Vagina (tissue), 2 donors: ENCODE data around the gene LPAR1. TPM values are rescaled to one million over a fixed set of nuclear protein-coding genes. Genes with fewer than 3 reads are reported as not detected.

Source experiments
- DNase-seq, 2 donors: peaks; one replicate each; pipeline ENCODE4 v3.0.0-alpha.2; 2017; ENCODE audit errors: extremely low spot score in 2 of 2
- H3K27ac ChIP-seq: fragments of 200-600 bp; sonication (generic); one replicate; pipeline ENCODE4 v1.5.1; 2019
- H3K27me3 ChIP-seq: fragments of 200-600 bp; sonication (generic); one replicate; pipeline ENCODE4 v1.5.1; 2019
- H3K36me3 ChIP-seq, 2 donors: fragments of 200-600 bp; sonication (generic); one replicate each; pipeline ENCODE4 v1.5.1; 2017 to 2019
- H3K4me1 ChIP-seq: fragments of 200-600 bp; sonication (generic); one replicate; pipeline ENCODE4 v1.5.1; 2019
- H3K4me3 ChIP-seq, 2 donors: fragments of 200-600 bp; sonication (generic); 1 replicate in 1 of 2; 2 replicates in 1 of 2; pipeline ENCODE4 v1.5.1; 2016 to 2019
- H3K9me3 ChIP-seq: fragments of 200-600 bp; sonication (generic); one replicate; pipeline ENCODE4 v1.5.1; 2019
- POLR2A ChIP-seq, 2 donors: fragments of 450-650 bp; IDR thresholded peaks; one replicate each; pipeline ENCODE4 v1.6.1; 2017; ENCODE audit warnings: antibody characterized with exemption in 2 of 2, mild to moderate bottlenecking in 2 of 2, moderate library complexity in 2 of 2
- POLR2AphosphoS5 ChIP-seq, 2 donors: sonication (generic); formaldehyde crosslinking; IDR thresholded peaks; one replicate each; pipeline ENCODE4 v1.9.0; 2017; ENCODE audit warnings: antibody characterized with exemption in 2 of 2, mild to moderate bottlenecking in 2 of 2, low read depth in 1 of 2; ENCODE audit not compliant: insufficient read depth in 1 of 2
- intact Hi-C: fragments of 100-400 bp; cut with DNase I; formaldehyde crosslinking; loops from one replicate; pipeline ENCODE4 v1.15.1; 2023
- total RNA-seq: library from RNA; depleted of rRNA; stranded (reverse); fragments of >200 nt; gene quantifications from one replicate; pipeline ENCODE4 v1.2.3, GENCODE V29; 2016
- TF ChIP-seq, protein P1 (sequence below), 3 experiments: fragments of 450-650 bp in 2 of 3; fragments of 200-600 bp in 1 of 3; sonication (generic) in 1 of 3; IDR thresholded peaks; one replicate each; pipeline ENCODE4 v1.5.1; 2017 to 2019; ENCODE audit warnings: antibody characterized with exemption in 3 of 3, mild to moderate bottlenecking in 2 of 3, moderate library complexity in 2 of 3

LPAR1 gene
- total RNA-seq, 1 donor from 2014 or later, result 83.0 TPM

DNA sequence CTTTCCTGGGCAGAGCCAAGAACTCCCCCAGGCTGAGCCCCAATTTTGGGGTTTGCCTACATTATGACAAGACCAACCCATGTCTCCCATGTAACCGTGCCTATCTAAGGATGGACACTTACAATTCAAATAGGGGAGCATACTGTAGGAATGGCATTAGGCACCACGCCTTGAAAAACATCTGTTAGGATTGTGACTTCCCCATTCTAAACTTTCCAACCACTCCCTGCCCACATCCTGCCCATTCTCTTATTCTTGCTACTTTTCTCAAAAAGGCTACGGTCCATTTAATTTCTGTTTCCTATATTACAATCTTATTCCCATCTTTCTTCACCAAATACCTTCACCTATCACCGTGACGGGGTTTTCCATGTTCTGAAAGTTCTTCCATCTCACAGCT, 99.2 kb downstream of the LPAR1 start:
- Histone ChIP-seq H3K4me3 (no peak overlapping the region), H3K27ac (no peak overlapping the region), H3K9me3 (no peaks in the 10 kb centered on the region), H3K27me3 (no peaks in the 10 kb centered on the region), H3K4me1 (peaks cover 45% of the 10 kb centered on the region), H3K36me3 (peaks cover 0 to 8% of the 10 kb centered on the region in 2 donors)
- intact Hi-C loops, result no loop called here
- TF ChIP-seq, protein P1, sequence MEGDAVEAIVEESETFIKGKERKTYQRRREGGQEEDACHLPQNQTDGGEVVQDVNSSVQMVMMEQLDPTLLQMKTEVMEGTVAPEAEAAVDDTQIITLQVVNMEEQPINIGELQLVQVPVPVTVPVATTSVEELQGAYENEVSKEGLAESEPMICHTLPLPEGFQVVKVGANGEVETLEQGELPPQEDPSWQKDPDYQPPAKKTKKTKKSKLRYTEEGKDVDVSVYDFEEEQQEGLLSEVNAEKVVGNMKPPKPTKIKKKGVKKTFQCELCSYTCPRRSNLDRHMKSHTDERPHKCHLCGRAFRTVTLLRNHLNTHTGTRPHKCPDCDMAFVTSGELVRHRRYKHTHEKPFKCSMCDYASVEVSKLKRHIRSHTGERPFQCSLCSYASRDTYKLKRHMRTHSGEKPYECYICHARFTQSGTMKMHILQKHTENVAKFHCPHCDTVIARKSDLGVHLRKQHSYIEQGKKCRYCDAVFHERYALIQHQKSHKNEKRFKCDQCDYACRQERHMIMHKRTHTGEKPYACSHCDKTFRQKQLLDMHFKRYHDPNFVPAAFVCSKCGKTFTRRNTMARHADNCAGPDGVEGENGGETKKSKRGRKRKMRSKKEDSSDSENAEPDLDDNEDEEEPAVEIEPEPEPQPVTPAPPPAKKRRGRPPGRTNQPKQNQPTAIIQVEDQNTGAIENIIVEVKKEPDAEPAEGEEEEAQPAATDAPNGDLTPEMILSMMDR (IDR thresholded peaks at IDR 0.05), result no peak
- TF ChIP-seq POLR2AphosphoS5 (IDR thresholded peaks at IDR 0.05; ENCODE audit: insufficient read depth in 1 of 2, low read depth in 1 of 2), result no peak
- no peak for TF ChIP-seq POLR2A (IDR thresholded peaks at IDR 0.05)
- DNase-seq, result no peak

DNA sequence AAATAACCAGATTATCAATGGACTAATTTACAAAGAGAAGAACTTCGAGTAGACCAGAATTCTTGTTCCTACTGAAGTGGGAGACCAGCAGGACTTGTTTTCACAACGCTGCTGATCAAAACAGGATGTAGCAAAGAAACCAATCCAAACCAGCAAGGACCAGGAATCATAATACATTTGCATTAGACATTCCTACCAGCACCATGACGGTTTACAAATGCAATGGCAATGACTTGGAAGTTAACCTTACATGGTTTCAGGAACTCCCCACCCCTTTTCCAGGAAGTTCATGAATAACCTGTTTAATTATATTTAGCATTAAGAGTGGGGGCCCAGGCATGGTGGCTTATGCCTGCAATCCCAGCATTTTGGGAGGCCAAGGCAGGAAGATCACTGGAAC, 100.0 kb downstream of the LPAR1 start:
- peak overlapping the region; percentile 3 for H3K27ac ChIP-seq

DNA sequence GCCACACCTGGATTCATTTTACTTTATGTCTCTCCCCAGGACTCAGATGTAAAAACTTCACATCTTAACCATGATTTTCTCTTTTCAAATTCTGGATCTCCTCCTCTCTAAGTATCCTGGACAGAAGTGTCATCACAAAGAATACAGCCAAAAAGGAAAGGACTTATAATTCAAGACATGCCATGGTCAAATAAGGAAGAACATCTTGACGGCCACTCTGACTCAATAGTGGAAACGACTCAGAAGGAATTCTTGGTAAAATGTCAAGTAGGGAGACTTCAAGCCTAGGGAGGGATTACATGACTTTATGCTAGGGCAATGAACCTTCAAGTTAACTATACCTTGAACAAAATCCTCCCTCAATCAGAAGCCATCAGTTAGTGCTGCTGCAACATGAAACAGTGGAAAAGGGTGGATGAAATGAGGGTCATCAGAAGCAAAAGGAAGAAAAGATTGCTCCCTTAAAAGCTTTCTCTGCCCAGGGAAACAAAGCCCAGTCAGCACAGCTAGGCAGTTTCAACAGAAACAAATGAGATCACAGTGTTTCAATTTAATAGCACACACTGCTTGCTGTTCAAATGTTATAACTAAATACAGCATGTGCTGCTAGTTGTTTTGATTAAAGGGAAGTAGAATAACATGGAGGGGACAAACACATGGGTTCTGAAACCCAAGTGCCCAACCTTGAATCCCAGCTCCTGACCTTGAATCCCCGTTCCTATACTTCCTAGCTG, 101.4 kb downstream of the LPAR1 start:
- Histone ChIP-seq H3K4me3 (no peak overlapping the region), H3K36me3 (peaks cover 0 to 8% of the 10 kb centered on the region in 2 donors), H3K27ac (peak overlapping the region; percentile 3), H3K27me3 (no peaks in the 10 kb centered on the region), H3K9me3 (no peaks in the 10 kb centered on the region), H3K4me1 (peaks cover 45% of the 10 kb centered on the region)
- intact Hi-C loops, result no loop called here
- TF ChIP-seq POLR2A (IDR thresholded peaks at IDR 0.05) (no peak), POLR2AphosphoS5 (IDR thresholded peaks at IDR 0.05; ENCODE audit: insufficient read depth in 1 of 2, low read depth in 1 of 2) (no peak)
- DNase-seq, result no peak

More for the DNA sequence above, 100.0 kb downstream of the LPAR1 start:
- Histone ChIP-seq H3K27me3 (no peaks in the 10 kb centered on the region), H3K36me3 (peaks cover 0 to 8% of the 10 kb centered on the region in 2 donors), H3K9me3 (no peaks in the 10 kb centered on the region), H3K4me1 (peaks cover 45% of the 10 kb centered on the region), H3K4me3 (no peak overlapping the region)
- DNase-seq, result no peak
- intact Hi-C loops, result no loop called here
- TF ChIP-seq POLR2A (IDR thresholded peaks at IDR 0.05), result no peak
- TF ChIP-seq, protein P1 (IDR thresholded peaks at IDR 0.05), result no peak
- TF ChIP-seq POLR2AphosphoS5 (IDR thresholded peaks at IDR 0.05; ENCODE audit: insufficient read depth in 1 of 2, low read depth in 1 of 2), result no peak

DNA sequence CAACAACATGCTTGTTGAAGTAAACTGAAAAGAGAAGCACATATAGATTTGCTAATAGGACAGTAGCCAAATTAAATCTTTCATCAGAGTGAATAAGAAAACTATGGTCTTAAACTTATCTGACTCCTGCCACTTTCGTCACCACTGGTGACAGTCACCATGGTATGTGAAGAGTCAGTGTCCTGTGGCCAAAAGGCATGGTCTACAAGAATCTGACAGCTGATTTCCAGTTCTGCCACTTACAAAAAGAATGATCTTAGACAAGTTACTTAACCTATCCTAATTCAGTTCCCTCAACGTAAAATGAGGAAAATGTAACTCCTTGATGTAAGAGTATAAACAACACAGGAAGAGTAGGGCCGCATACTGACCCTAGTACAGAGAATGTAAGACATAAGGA, 102.0 kb downstream of the LPAR1 start:
- Histone ChIP-seq H3K4me3 (no peak overlapping the region), H3K27me3 (no peaks in the 10 kb centered on the region), H3K36me3 (peaks cover 0 to 2% of the 10 kb centered on the region in 2 donors), H3K27ac (peak overlapping the region; percentile 3), H3K4me1 (peaks cover 45% of the 10 kb centered on the region), H3K9me3 (no peaks in the 10 kb centered on the region)
- TF ChIP-seq, protein P1 (IDR thresholded peaks at IDR 0.05), result no peak
- no peak for TF ChIP-seq POLR2A (IDR thresholded peaks at IDR 0.05)
- no peak for TF ChIP-seq POLR2AphosphoS5 (IDR thresholded peaks at IDR 0.05; ENCODE audit: insufficient read depth in 1 of 2, low read depth in 1 of 2)
- intact Hi-C loops, result no loop called here
- DNase-seq, result no peak

DNA sequence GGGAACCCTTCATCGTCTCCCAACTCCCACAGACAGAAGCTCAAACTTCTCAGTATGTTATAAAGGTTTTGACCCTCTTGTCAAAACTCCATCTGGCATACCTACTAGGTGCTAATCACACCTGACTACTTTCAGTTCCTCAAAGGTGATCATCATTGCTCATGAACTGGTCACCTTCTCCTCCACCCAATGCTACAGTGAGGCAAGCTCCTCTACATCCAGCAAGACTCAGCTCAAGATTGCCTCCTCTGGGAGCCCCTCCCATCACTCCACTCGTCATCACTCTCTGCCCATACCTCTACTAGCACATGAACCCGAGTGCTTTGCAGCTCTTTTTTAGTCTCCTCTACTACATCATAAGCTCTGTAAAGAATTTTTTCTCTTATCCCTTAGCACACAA, 102.4 kb downstream of the LPAR1 start:
- DNase-seq, result no peak
- Histone ChIP-seq H3K9me3 (no peaks in the 10 kb centered on the region), H3K36me3 (no peaks in the 10 kb centered on the region), H3K4me1 (peaks cover 45% of the 10 kb centered on the region), H3K4me3 (no peak overlapping the region), H3K27me3 (no peaks in the 10 kb centered on the region), H3K27ac (no peak overlapping the region)
- TF ChIP-seq, protein P1 (IDR thresholded peaks at IDR 0.05), result no peak
- TF ChIP-seq POLR2AphosphoS5 (IDR thresholded peaks at IDR 0.05; ENCODE audit: insufficient read depth in 1 of 2, low read depth in 1 of 2), result no peak
- no peak for TF ChIP-seq POLR2A (IDR thresholded peaks at IDR 0.05)
- intact Hi-C loops, result no loop called here
